Loucy (cell line): ENCODE data around the gene SYNPR.

Source experiments
- EZH2phosphoT487 ChIP-seq: fragments of 200-600 bp; IDR thresholded peaks from 2 replicates; pipeline ENCODE4 v1.6.1; 2018; ENCODE audit warnings: antibody characterized with exemption, mild to moderate bottlenecking, moderate library complexity, borderline replicate concordance
- TF ChIP-seq, protein P1 (sequence below): fragments of 200-600 bp; sonication (generic); conservative IDR thresholded peaks from 2 replicates; pipeline ENCODE4 v1.5.1; 2014; ENCODE audit warnings: mild to moderate bottlenecking, antibody characterized with exemption, low read length

DNA sequence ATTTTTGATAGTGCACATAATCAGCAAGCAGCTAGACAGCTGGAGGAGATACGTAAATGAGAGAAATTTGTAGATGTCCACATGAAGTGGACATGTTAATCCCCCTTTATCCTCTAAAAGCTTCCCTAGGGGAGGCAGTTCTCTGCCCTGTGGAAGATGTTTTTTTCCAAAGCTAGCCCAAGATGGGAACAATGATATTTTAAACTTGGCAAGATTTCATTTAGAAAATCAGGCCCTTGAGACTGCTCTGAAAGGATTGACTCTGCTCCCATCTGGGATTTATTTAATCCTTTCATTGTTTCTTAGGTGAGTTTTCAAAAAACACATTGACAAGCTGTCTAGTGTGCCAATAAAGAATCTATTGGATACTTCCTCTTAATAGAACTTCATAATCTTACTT is 92.0 kb downstream of the SYNPR start:
- TF ChIP-seq EZH2phosphoT487, result no peak
- TF ChIP-seq, protein P1, sequence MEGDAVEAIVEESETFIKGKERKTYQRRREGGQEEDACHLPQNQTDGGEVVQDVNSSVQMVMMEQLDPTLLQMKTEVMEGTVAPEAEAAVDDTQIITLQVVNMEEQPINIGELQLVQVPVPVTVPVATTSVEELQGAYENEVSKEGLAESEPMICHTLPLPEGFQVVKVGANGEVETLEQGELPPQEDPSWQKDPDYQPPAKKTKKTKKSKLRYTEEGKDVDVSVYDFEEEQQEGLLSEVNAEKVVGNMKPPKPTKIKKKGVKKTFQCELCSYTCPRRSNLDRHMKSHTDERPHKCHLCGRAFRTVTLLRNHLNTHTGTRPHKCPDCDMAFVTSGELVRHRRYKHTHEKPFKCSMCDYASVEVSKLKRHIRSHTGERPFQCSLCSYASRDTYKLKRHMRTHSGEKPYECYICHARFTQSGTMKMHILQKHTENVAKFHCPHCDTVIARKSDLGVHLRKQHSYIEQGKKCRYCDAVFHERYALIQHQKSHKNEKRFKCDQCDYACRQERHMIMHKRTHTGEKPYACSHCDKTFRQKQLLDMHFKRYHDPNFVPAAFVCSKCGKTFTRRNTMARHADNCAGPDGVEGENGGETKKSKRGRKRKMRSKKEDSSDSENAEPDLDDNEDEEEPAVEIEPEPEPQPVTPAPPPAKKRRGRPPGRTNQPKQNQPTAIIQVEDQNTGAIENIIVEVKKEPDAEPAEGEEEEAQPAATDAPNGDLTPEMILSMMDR, result no peak
